GM19455 (cell line): ENCODE data around the gene SLC39A11.
A peak's percentile ranks its signal among the peaks of the same experiment; 100 is the strongest.
"Not testable (repeated sequence)": the region's sequence is repeated elsewhere in the genome, so short reads cannot be mapped to it uniquely, and the experiment has no call there.

ENCODE experiments used
- ATAC-seq: cut with Tn5 transposase; IDR thresholded peaks from one replicate; pipeline ENCODE4 v1.9.1; 2021; ENCODE audit not compliant: unreplicated experiment

The SLC39A11 gene

GRCh38 chr17:72846399-72846798, 246.1 kb downstream of the SLC39A11 start:
- no peak for ATAC-seq

GRCh38 chr17:72843591-72843990, 248.9 kb downstream of the SLC39A11 start:
- ATAC-seq, result no peak

- ATAC-seq, result no peak
These were observed 252.5 kb downstream of the SLC39A11 start for GRCh38 chr17:72840019-72840418.

- no peak for ATAC-seq
These were observed 253.3 kb downstream of the SLC39A11 start for GRCh38 chr17:72839131-72839725.

GRCh38 chr17:72838581-72838980, 253.9 kb downstream of the SLC39A11 start:
- ATAC-seq, result no peak

GRCh38 chr17:72838068-72838467, 254.4 kb downstream of the SLC39A11 start:
- ATAC-seq, result no peak

GRCh38 chr17:72837335-72837734, 255.2 kb downstream of the SLC39A11 start:
- ATAC-seq, result no peak

- no peak for ATAC-seq
These were observed 259.2 kb downstream of the SLC39A11 start for GRCh38 chr17:72833128-72833765.

- ATAC-seq, result no peak
These were observed 260.2 kb downstream of the SLC39A11 start for GRCh38 chr17:72832306-72832705.

GRCh38 chr17:72829883-72830282, 262.6 kb downstream of the SLC39A11 start:
- ATAC-seq, result no peak

GRCh38 chr17:72826602-72827001, 265.9 kb downstream of the SLC39A11 start:
- ATAC-seq, result no peak

GRCh38 chr17:72826059-72826458, 266.4 kb downstream of the SLC39A11 start:
- ATAC-seq, result not testable (repeated sequence)

- ATAC-seq, result no peak
These were observed 267.3 kb downstream of the SLC39A11 start for GRCh38 chr17:72825218-72825617.

GRCh38 chr17:72824267-72824666, 268.2 kb downstream of the SLC39A11 start:
- ATAC-seq, result not testable (repeated sequence)

GRCh38 chr17:72822358-72823023, 270.0 kb downstream of the SLC39A11 start:
- peak; percentile 73 for ATAC-seq

GRCh38 chr17:72816406-72816805, 276.1 kb downstream of the SLC39A11 start:
- ATAC-seq, result no peak

GRCh38 chr17:72813481-72813880, 279.0 kb downstream of the SLC39A11 start:
- no peak for ATAC-seq

GRCh38 chr17:72812823-72813222, 279.7 kb downstream of the SLC39A11 start:
- ATAC-seq, result no peak

- ATAC-seq, result no peak
These were observed 280.4 kb downstream of the SLC39A11 start for GRCh38 chr17:72811976-72812687.

- no peak for ATAC-seq
These were observed 281.4 kb downstream of the SLC39A11 start for GRCh38 chr17:72810991-72811508.

- no peak for ATAC-seq
These were observed 286.5 kb downstream of the SLC39A11 start for GRCh38 chr17:72806011-72806410.
